K562 (cell line): Measurements from ENCODE around the gene HOXA11. TPM values are rescaled to one million over a fixed set of nuclear protein-coding genes. Genes with fewer than 3 reads are reported as not detected.

Experiments
- ATAC-seq: fragments of 200-7000 bp; cut with Tn5 transposase; 3 replicates; pipeline ENCODE4 v1.9.1; 2020; ENCODE audit warnings: moderate library complexity
- BruUV-seq: library from RNA; stranded (reverse); fragments of 400-500 nt; replicated peaks from 2 replicates; lab custom pipeline; 2021; lab: Mats Ljungman, UMichigan
- CTCF ChIA-PET: fragments of 300-600 bp; formaldehyde crosslinking; extraction: SDS; loops from one replicate; lab custom pipeline; 2021; ENCODE audit warnings: low intra/inter-chr PET ratio; lab: Yijun Ruan, JAX
- POLR2A ChIA-PET: fragments of 300-600, 350-650 bp; sonication (Branson Sonifier 250); formaldehyde crosslinking; extraction: SDS; loops from one replicate; lab custom pipeline; 2021; ENCODE audit warnings: antibody characterized with exemption, inconsistent platforms; lab: Yijun Ruan, JAX
- DNase-seq, 4 experiments: peaks; one replicate each; pipeline versions ENCODE4 v3.0.0 to v3.0.0-alpha.2; 2011 to 2018; ENCODE audit warnings: low spot score in 3 of 4, mixed read lengths in 3 of 4; ENCODE audit errors: extremely low read depth in 1 of 4
- FAIRE-seq: peaks from 2 replicates; lab custom pipeline; 2011; peaks lifted over from hg19 to GRCh38; lab: Jason Lieb, UNC
- H2AFZ ChIP-seq: 2 replicates; pipeline ENCODE4 v1.6.0; 2011; ENCODE audit warnings: low read depth, low read length, control low read depth, inconsistent platforms
- H3K27ac ChIP-seq: fragments of 200-600 bp; 3 replicates; pipeline ENCODE4 v1.8.0; 2011; ENCODE audit warnings: low read depth, mild to moderate bottlenecking, control low read depth, inconsistent platforms, low read length, moderate library complexity, mixed read lengths; ENCODE audit errors: extremely low read depth
- H3K27me3 ChIP-seq, 2 experiments: fragments of 300-600 bp in 1 of 2; 2 replicates in 1 of 2; 3 replicates in 1 of 2; pipeline versions ENCODE4 v1.6.0 to v1.8.0; 2011; ENCODE audit warnings: inconsistent platforms in 2 of 2, low read length in 2 of 2, mild to moderate bottlenecking in 1 of 2, mixed read lengths in 1 of 2, moderate library complexity in 1 of 2; ENCODE audit not compliant: control insufficient read depth in 2 of 2, insufficient read depth in 2 of 2
- H3K36me3 ChIP-seq: fragments of 300-600 bp; 3 replicates; pipeline ENCODE4 v1.8.0; 2011; ENCODE audit warnings: mild to moderate bottlenecking, low read length, inconsistent platforms; ENCODE audit not compliant: control insufficient read depth, insufficient read depth
- H3K4me1 ChIP-seq, 2 experiments: fragments of 200-600 bp in 1 of 2; replicated peaks in 1 of 2; 2 replicates in 1 of 2; 3 replicates in 1 of 2; pipeline versions ENCODE4 v1.5.1 to v1.8.0; 2011; ENCODE audit warnings: inconsistent platforms in 2 of 2, low read length in 2 of 2, mild to moderate bottlenecking in 1 of 2, mixed read lengths in 1 of 2, moderate library complexity in 1 of 2; ENCODE audit not compliant: control insufficient read depth in 2 of 2, insufficient read depth in 2 of 2
- H3K4me2 ChIP-seq: 2 replicates; pipeline ENCODE4 v1.6.1; 2011; ENCODE audit warnings: low read length, control low read depth, inconsistent platforms, mixed read lengths; ENCODE audit not compliant: insufficient read depth
- H3K4me3 ChIP-seq: fragments of 200-600 bp; sonication (generic), shearing (Covaris generic); 2 replicates; pipeline ENCODE4 v1.5.1; 2016; ENCODE audit warnings: control low read depth, inconsistent platforms
- H3K79me2 ChIP-seq: fragments of 200-600 bp; 3 replicates; pipeline ENCODE4 v1.8.0; 2011; ENCODE audit warnings: low read length, inconsistent platforms; ENCODE audit not compliant: control insufficient read depth, insufficient read depth
- H3K9ac ChIP-seq, 2 experiments: 2 replicates each; pipeline versions ENCODE4 v1.6.0 to v1.6.1; 2011; ENCODE audit warnings: low read depth in 2 of 2, low read length in 2 of 2, control low read depth in 1 of 2, inconsistent platforms in 1 of 2, mild to moderate bottlenecking in 1 of 2, mixed read lengths in 1 of 2; ENCODE audit not compliant: insufficient read depth in 1 of 2
- H3K9me1 ChIP-seq: one replicate; pipeline ENCODE4 v1.6.0; 2011; ENCODE audit warnings: inconsistent platforms, mild to moderate bottlenecking, low read length, moderate library complexity; ENCODE audit not compliant: control insufficient read depth, insufficient read depth
- H3K9me3 ChIP-seq: replicated peaks from 2 replicates; pipeline ENCODE4 v1.5.1; 2011; ENCODE audit warnings: low read depth, low read length, inconsistent platforms; ENCODE audit not compliant: control insufficient read depth, insufficient read depth
- H4K20me1 ChIP-seq: replicated peaks from 2 replicates; pipeline ENCODE4 v1.6.1; 2011; ENCODE audit warnings: low read length, inconsistent platforms, mixed read lengths; ENCODE audit not compliant: control insufficient read depth, insufficient read depth
- SMAD3 ChIP-seq: fragments of 450-650 bp; formaldehyde crosslinking; conservative IDR thresholded peaks from 2 replicates; pipeline ENCODE4 v1.4.0; 2020; ENCODE audit warnings: mild to moderate bottlenecking
- ZFP36 ChIP-seq: fragments of 150-350 bp; IDR thresholded peaks from 2 replicates; pipeline ENCODE4 v1.6.1; 2018; ENCODE audit warnings: low read length, low read depth; ENCODE audit not compliant: partially characterized antibody
- WGBS: fragments of 100-300 bp; shearing (Covaris generic); methylation state at CpG from one replicate; pipeline ENCODE4 v1.1.6; 2016; ENCODE audit warnings: low coverage, mixed read lengths; ENCODE audit not compliant: insufficient coverage; ENCODE audit errors: missing lambda C conversion rate; 5-methylcytosine and 5-hydroxymethylcytosine counted together
- in situ Hi-C: fragments of 300-500 bp; cut with MboI; formaldehyde crosslinking; loops from 4 replicates; pipeline ENCODE4 v1.15.0; 2018; ENCODE audit warnings: inconsistent platforms, mixed read lengths
- intact Hi-C: fragments of 100-400 bp; cut with micrococcal nuclease; formaldehyde crosslinking; loops from 2 replicates; pipeline ENCODE4 v1.14.2; 2022
- polyA plus RNA-seq, 8 experiments: library from polyadenylated mRNA; depleted of rRNA in 4 of 8; stranded (reverse) in 5 of 8; unstranded in 3 of 8; fragments of >200 nt; fragmentation: Nextera tagmentation in 2 of 8; fragmentation: Illumina TruSeq in 1 of 8; extraction: Ambion mirVana in 2 of 8; extraction: Trizol in 1 of 8; gene quantifications; 2 replicates each; pipeline versions ENCODE4 v1.2.1 to v1.2.3, GENCODE V29; 2011 to 2014; ENCODE audit warnings: inconsistent platforms in 1 of 8, missing spikeins in 1 of 8
- total RNA-seq, 7 experiments: library from RNA; depleted of rRNA in 6 of 7; stranded (reverse); fragments of >200 nt in 6 of 7; fragmentation: Illumina TruSeq in 2 of 7; extraction: Trizol in 2 of 7; gene quantifications; 2 replicates each; pipeline versions ENCODE4 v1.2.1 to v1.2.3, GENCODE V29; 2011 to 2021; ENCODE audit warnings: low replicate concordance in 1 of 7
- TF ChIP-seq, protein P1 (sequence below): sonication (generic); formaldehyde crosslinking; IDR thresholded peaks from 2 replicates; pipeline ENCODE4 v1.8.0; 2023; ENCODE audit warnings: mild to moderate bottlenecking, missing genetic modification reagents

HOXA11 gene
- total and polyA plus RNA-seq, 9 of the 15 experiments (the other 6 are each of a cell fraction or from before 2014, with no cell fraction given) = not detected

DNA sequence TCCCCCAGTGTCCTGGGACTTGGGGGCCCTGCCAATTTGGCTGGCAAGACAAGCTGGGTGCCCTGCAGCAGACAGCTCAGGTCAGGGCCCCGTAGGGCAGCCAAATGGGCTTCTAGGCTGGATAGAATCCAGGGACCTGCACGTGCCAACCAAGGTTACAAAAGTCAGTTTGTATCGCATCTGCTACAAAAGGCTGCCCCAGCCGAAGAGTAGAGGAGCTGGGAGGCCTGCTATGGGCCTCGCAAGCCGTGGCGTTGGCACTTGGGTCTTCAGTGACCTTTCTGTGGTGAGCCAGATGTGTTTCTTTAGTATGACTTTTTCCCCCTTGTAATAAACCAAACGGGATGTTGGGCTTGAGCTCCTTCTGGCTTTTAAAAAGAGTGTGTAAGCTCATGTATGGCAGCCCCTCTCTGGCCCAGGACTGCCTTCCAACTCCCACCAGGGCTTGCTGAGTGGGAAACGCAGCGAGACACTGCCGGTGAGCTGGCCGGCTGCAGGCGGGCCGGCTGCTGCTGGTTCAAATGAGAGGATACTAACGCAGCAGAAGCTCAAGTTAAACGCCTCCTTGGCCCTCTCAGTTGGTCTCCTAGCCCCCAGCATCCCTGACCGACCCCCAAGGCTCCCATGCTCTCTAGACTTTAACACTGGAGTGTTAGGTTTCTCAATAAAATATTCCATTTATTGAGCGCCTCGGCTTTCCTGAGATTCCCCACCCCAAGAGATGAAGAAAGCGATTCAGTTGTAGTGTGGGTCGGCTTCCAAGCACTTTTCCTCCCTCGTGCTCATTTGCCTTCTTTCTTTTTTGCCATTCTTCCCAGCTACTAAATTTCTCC is 7.9 kb downstream of the HOXA11 start:
- H3K36me3 ChIP-seq = no peaks in the 10 kb centered on the region
- H3K4me1 ChIP-seq = peaks cover 0 to 7% of the 10 kb centered on the region in 2 experiments; a peak in 1 of 5 replicates
- H3K9me3 ChIP-seq = no peaks in the 10 kb centered on the region; the same call in 1 of the 2 replicates
- POLR2A ChIA-PET = no interaction called here
- H3K27me3 ChIP-seq = peaks cover 27 to 73% of the 10 kb centered on the region in 2 experiments
- no TSS peak for BruUV-seq
- no peak overlapping the region for H3K4me2 ChIP-seq
- in situ Hi-C loops (no loop called here), intact Hi-C loops (no loop called here)
- FAIRE-seq (no peak), DNase-seq (no peak), ATAC-seq (no peak)
- no peak overlapping the region for H2AFZ ChIP-seq
- TF ChIP-seq SMAD3 (CRISPR knock-in tag) = no peak
- no peak for TF ChIP-seq ZFP36
- TF ChIP-seq, protein P1, sequence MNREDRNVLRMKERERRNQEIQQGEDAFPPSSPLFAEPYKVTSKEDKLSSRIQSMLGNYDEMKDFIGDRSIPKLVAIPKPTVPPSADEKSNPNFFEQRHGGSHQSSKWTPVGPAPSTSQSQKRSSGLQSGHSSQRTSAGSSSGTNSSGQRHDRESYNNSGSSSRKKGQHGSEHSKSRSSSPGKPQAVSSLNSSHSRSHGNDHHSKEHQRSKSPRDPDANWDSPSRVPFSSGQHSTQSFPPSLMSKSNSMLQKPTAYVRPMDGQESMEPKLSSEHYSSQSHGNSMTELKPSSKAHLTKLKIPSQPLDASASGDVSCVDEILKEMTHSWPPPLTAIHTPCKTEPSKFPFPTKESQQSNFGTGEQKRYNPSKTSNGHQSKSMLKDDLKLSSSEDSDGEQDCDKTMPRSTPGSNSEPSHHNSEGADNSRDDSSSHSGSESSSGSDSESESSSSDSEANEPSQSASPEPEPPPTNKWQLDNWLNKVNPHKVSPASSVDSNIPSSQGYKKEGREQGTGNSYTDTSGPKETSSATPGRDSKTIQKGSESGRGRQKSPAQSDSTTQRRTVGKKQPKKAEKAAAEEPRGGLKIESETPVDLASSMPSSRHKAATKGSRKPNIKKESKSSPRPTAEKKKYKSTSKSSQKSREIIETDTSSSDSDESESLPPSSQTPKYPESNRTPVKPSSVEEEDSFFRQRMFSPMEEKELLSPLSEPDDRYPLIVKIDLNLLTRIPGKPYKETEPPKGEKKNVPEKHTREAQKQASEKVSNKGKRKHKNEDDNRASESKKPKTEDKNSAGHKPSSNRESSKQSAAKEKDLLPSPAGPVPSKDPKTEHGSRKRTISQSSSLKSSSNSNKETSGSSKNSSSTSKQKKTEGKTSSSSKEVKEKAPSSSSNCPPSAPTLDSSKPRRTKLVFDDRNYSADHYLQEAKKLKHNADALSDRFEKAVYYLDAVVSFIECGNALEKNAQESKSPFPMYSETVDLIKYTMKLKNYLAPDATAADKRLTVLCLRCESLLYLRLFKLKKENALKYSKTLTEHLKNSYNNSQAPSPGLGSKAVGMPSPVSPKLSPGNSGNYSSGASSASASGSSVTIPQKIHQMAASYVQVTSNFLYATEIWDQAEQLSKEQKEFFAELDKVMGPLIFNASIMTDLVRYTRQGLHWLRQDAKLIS = no peak
- WGBS = 2% methylated on average over 20 of the region's 22 CpGs
- H3K4me3 ChIP-seq = no peak overlapping the region
- H3K9ac ChIP-seq = no peak overlapping the region
- no peaks in the 10 kb centered on the region for H3K9me1 ChIP-seq
- no peaks in the 10 kb centered on the region for H3K79me2 ChIP-seq
- H4K20me1 ChIP-seq = no peaks in the 10 kb centered on the region
- CTCF ChIA-PET = no interaction called here
- no peak overlapping the region for H3K27ac ChIP-seq
